ENCODE data around the gene GNGT2.

Gene GNGT2

GRCh38 chr17:49162866-49163265, 47.5 kb downstream of the GNGT2 start:
- DNase-seq, result no peak

GRCh38 chr17:49157784-49158183, 52.6 kb downstream of the GNGT2 start:
- DNase-seq, result no peak

- no peak for DNase-seq
These were observed 54.1 kb downstream of the GNGT2 start for GRCh38 chr17:49156256-49156655.

Measured in stimulated activated CD4-positive, alpha-beta T cell treated with anti-CD3 and anti-CD28 coated beads, Interleukin-12 subunit alpha, Interleukin-12 subunit beta, amount 100 ng/mL, for 4 hours (primary cell).